DOHH2 (cell line): ENCODE data around the gene CDKN2B-AS1.

Experiments
- H3F3A ChIP-seq: fragments of 200-600 bp; sonication (generic), shearing (Covaris generic); 2 replicates; pipeline ENCODE4 v1.6.0; 2016; ENCODE audit warnings: antibody characterized with exemption, mild to moderate bottlenecking; ENCODE audit not compliant: control insufficient read depth, insufficient read depth
- H3K27ac ChIP-seq: fragments of 200-600 bp; sonication (generic); 2 replicates; pipeline ENCODE4 v1.5.1; 2014; ENCODE audit warnings: low read depth, mild to moderate bottlenecking, low read length, moderate library complexity
- H3K27me3 ChIP-seq: fragments of 200-600 bp; sonication (generic); 2 replicates; pipeline ENCODE4 v1.6.1; 2014; ENCODE audit warnings: mild to moderate bottlenecking, low read length, mixed read lengths; ENCODE audit not compliant: control insufficient read depth
- H3K36me3 ChIP-seq: fragments of 200-600 bp; sonication (generic); 2 replicates; pipeline ENCODE4 v1.6.1; 2014; ENCODE audit warnings: mild to moderate bottlenecking, low read length, moderate library complexity, mixed read lengths; ENCODE audit not compliant: control insufficient read depth
- H3K4me1 ChIP-seq: fragments of 200-600 bp; sonication (generic); 2 replicates; pipeline ENCODE4 v1.6.1; 2014; ENCODE audit warnings: mild to moderate bottlenecking, low read length, mixed read lengths; ENCODE audit not compliant: control insufficient read depth
- H3K4me2 ChIP-seq: fragments of 200-600 bp; sonication (generic); 2 replicates; pipeline ENCODE4 v1.6.0; 2014; ENCODE audit warnings: mild to moderate bottlenecking, low read length, moderate library complexity
- H3K4me3 ChIP-seq: fragments of 200-600 bp; sonication (generic); 2 replicates; pipeline ENCODE4 v1.5.1; 2014; ENCODE audit warnings: mild to moderate bottlenecking, low read length, mixed read lengths
- H3K79me2 ChIP-seq: fragments of 200-600 bp; sonication (generic); 2 replicates; pipeline ENCODE4 v1.6.1; 2014; ENCODE audit warnings: mild to moderate bottlenecking, low read length, mixed read lengths; ENCODE audit not compliant: control insufficient read depth
- H3K9me2 ChIP-seq: fragments of 200-600 bp; sonication (generic); replicated peaks from 2 replicates; pipeline ENCODE4 v1.6.1; 2014; ENCODE audit warnings: mild to moderate bottlenecking, low read length, mixed read lengths; ENCODE audit not compliant: control insufficient read depth
- H3K9me3 ChIP-seq: fragments of 200-600 bp; sonication (generic); 2 replicates; pipeline ENCODE4 v1.6.1; 2014; ENCODE audit warnings: antibody characterized with exemption, low read length, mixed read lengths; ENCODE audit not compliant: control insufficient read depth, insufficient read depth
- H4K20me1 ChIP-seq: fragments of 200-600 bp; sonication (generic); 2 replicates; pipeline ENCODE4 v1.6.0; 2014; ENCODE audit warnings: low read depth, mild to moderate bottlenecking, antibody characterized with exemption, low read length, moderate library complexity; ENCODE audit not compliant: control insufficient read depth, insufficient read depth
- CTCF ChIP-seq: fragments of 200-600 bp; sonication (generic); IDR thresholded peaks from one replicate; pipeline ENCODE4 v1.5.1; 2014; ENCODE audit warnings: antibody characterized with exemption, mild to moderate bottlenecking, low read depth, low read length; ENCODE audit not compliant: poor library complexity, severe bottlenecking
- EZH2phosphoT487 ChIP-seq: fragments of 200-600 bp; sonication (generic); IDR thresholded peaks from 2 replicates; pipeline ENCODE4 v1.6.1; 2017; ENCODE audit warnings: borderline replicate concordance, mild to moderate bottlenecking, antibody characterized with exemption, low read length, moderate library complexity, mixed read lengths

Gene CDKN2B-AS1

GRCh38 chr9:21968331-21969010 lies 26.1 kb upstream of the CDKN2B-AS1 start:
- Histone ChIP-seq H3K27me3 (no peaks in the 10 kb centered on the region), H3K36me3 (no peaks in the 10 kb centered on the region), H3K79me2 (no peaks in the 10 kb centered on the region), H3K27ac (no peak overlapping the region), H3K9me3 (no peaks in the 10 kb centered on the region), H3K4me2 (no peak overlapping the region), H4K20me1 (no peaks in the 10 kb centered on the region), H3K4me3 (no peak overlapping the region), H3K4me1 (no peaks in the 10 kb centered on the region), H3F3A (no peaks in the 10 kb centered on the region), H3K9me2 (no peaks in the 10 kb centered on the region)
- no peak for TF ChIP-seq CTCF

DNA sequence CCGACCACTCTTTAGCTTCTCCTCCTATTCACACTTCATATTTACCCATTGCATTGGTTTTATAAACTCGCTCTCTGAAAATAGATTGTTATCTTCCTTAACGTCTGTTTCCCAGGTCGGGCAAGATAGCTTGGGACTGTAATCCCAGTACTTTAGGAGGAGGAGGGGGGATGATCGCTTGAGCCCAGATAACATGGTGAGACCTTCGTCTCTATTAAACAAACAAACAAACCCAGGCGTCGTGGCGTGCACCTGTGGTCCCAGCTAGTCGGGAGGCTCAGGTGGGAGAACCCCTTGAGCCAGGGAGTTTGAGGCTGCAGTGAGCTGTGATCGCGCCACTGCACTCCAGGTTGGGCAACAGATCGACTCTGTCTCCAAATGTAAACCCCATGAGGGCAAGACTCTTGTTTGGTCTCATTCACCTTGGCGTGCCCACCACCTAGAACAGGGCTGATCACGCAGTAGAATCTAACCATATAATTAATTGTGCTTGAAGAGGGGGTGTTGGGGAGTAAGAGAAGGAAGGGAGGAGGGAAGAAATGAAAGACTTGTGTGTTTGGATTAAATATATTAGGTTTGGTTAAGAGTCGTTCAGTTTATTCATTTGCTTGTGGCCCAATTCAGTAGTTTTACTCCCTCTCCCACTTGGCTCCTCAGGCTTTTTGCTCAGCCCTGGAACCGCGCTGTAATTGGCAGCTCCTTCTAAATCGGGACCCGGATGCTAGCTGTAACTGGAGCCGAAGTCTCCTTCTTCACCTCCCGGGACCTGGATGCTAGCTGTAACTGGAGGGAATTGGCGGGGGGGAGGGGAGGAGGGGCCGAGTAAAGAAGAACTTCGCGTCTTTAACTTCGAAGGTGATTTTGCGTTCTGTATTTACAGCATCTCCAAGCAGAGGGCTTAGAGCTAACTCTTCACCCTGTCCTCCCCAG lies 25.3 kb upstream of the CDKN2B-AS1 start:
- Histone ChIP-seq H3K4me2 (no peak overlapping the region), H3K9me2 (no peaks in the 10 kb centered on the region), H3K9me3 (no peaks in the 10 kb centered on the region), H3F3A (no peaks in the 10 kb centered on the region), H3K4me1 (no peaks in the 10 kb centered on the region), H3K4me3 (no peak overlapping the region), H4K20me1 (no peaks in the 10 kb centered on the region), H3K27me3 (no peaks in the 10 kb centered on the region), H3K79me2 (no peaks in the 10 kb centered on the region), H3K27ac (no peak overlapping the region), H3K36me3 (no peaks in the 10 kb centered on the region)
- TF ChIP-seq EZH2phosphoT487 = no peak
- no peak for TF ChIP-seq CTCF

DNA sequence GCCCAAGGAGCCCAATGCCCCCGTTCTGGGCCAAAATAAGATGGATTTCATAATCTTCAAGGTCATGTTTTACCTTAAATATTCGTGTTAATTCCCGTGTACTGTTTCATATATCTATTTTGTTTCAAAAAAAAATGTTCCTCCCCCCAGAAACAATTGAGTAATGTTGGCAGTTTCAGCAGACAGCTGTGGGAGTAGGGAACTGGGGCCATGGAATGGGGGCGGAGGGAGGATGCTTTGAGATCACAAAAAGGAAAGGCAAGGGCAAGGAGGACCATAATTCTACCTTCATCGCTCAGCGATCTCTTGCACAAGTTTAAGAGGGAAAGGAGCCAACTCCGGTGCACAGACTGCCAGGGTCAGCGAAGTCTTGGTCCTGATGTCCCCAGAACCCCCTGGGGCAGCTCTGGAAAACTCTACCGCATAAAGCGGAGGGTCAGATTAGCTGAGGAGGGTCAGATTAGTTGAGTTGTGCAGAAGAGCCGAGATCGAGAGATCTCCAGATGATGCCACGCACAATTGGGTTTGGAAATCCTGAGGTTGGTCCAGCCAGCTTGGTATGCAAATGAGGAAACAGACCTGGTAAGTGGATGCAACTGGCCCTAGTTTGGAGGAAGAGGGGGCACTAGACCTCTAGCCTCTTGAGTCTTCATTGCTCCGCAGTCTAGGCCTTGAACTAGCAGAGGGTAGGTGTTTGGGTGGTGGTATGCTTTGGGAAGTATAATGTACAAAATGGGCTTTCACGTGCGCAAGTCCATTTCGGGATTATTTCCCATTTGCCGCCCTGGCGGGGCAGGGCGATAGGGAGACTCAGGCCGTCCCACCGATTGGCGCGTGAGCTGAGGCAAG lies 24.4 kb upstream of the CDKN2B-AS1 start:
- Histone ChIP-seq H3K79me2 (no peaks in the 10 kb centered on the region), H3K27me3 (no peaks in the 10 kb centered on the region)
- TF ChIP-seq CTCF = no peak
- TF ChIP-seq EZH2phosphoT487 = no peak

More for the DNA sequence above, 24.4 kb upstream of the CDKN2B-AS1 start:
- H3K27ac ChIP-seq = no peak overlapping the region
- H3F3A ChIP-seq = no peaks in the 10 kb centered on the region
- H3K4me3 ChIP-seq = no peak overlapping the region
- no peak overlapping the region for H3K4me2 ChIP-seq
- H3K4me1 ChIP-seq = no peaks in the 10 kb centered on the region
- H3K9me3 ChIP-seq = no peaks in the 10 kb centered on the region
- H3K36me3 ChIP-seq = no peaks in the 10 kb centered on the region
- no peaks in the 10 kb centered on the region for H3K9me2 ChIP-seq
- H4K20me1 ChIP-seq = no peaks in the 10 kb centered on the region
